Measurements from ENCODE around the gene RAB34.

Gene RAB34

DNA sequence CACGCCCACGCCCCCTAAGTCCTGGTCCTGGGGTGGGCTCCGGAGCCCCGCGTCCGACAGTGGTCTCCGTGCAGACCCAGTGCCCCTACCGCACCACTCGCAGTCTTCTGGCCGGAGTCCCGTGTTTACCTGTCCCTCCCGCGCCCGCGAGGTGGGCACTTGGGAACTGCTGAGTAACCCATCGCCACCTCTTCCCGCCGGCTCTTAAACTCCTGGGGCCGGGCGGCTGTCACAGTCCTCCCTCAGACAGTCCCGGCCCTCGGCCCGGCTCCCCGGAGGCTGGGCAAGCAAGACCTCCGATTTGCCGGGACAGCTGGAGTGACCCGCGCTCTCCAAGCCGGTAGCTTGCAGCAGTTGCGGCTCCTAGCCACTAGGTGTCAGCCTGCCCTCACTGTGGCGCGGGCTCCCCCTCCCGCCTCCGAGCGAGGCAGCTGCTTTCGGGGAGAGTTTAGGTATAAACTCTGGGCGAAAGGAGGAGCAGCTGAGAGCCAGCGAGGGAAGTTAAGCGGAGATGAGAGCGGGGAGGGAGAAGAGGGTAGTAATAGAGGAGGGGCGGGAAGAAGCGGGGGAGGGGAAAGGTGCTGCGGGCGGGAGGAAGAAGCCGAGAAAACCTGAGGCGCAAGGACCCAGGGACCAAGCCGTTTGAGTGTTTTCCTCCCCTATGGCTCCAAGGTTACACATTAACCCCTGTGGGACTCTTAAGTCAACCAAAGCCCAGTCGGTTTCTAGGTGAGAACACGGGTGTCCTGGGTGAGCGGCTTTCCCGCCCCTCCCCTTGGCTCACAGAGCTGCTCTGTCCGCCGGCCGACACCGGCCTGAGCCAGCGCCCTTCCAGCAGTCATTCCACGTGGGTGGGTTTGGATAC lies 9.2 kb upstream of the RAB34 start (continued):
- no peak for TF ChIP-seq ZNF585B (tag by site-specific recombination; IDR thresholded peaks at IDR 0.05)
- TF ChIP-seq, protein P1, sequence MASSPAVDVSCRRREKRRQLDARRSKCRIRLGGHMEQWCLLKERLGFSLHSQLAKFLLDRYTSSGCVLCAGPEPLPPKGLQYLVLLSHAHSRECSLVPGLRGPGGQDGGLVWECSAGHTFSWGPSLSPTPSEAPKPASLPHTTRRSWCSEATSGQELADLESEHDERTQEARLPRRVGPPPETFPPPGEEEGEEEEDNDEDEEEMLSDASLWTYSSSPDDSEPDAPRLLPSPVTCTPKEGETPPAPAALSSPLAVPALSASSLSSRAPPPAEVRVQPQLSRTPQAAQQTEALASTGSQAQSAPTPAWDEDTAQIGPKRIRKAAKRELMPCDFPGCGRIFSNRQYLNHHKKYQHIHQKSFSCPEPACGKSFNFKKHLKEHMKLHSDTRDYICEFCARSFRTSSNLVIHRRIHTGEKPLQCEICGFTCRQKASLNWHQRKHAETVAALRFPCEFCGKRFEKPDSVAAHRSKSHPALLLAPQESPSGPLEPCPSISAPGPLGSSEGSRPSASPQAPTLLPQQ (tag by site-specific recombination; IDR thresholded peaks at IDR 0.05), result peak; percentile 66; the same call in 1 of the 2 replicates
- TF ChIP-seq ZFP69B (tag by site-specific recombination; IDR thresholded peaks at IDR 0.05), result no peak
- TF ChIP-seq ZBTB21 (tag by site-specific recombination; IDR thresholded peaks at IDR 0.05), result no peak
- TF ChIP-seq, protein P2, sequence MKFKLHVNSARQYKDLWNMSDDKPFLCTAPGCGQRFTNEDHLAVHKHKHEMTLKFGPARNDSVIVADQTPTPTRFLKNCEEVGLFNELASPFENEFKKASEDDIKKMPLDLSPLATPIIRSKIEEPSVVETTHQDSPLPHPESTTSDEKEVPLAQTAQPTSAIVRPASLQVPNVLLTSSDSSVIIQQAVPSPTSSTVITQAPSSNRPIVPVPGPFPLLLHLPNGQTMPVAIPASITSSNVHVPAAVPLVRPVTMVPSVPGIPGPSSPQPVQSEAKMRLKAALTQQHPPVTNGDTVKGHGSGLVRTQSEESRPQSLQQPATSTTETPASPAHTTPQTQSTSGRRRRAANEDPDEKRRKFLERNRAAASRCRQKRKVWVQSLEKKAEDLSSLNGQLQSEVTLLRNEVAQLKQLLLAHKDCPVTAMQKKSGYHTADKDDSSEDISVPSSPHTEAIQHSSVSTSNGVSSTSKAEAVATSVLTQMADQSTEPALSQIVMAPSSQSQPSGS (tag by site-specific recombination; IDR thresholded peaks at IDR 0.05; ENCODE audit: low read depth), result no peak
- TF ChIP-seq, protein P3, sequence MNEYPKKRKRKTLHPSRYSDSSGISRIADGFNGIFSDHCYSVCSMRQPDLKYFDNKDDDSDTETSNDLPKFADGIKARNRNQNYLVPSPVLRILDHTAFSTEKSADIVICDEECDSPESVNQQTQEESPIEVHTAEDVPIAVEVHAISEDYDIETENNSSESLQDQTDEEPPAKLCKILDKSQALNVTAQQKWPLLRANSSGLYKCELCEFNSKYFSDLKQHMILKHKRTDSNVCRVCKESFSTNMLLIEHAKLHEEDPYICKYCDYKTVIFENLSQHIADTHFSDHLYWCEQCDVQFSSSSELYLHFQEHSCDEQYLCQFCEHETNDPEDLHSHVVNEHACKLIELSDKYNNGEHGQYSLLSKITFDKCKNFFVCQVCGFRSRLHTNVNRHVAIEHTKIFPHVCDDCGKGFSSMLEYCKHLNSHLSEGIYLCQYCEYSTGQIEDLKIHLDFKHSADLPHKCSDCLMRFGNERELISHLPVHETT (tag by site-specific recombination; IDR thresholded peaks at IDR 0.05), result no peak; the same call in 1 of the 2 replicates
- TF ChIP-seq ZNF549 (tag by site-specific recombination; IDR thresholded peaks at IDR 0.05), result no peak
- TF ChIP-seq ZEB2 (tag by site-specific recombination; IDR thresholded peaks at IDR 0.05), result peak; percentile 98
- peak; percentile 93 for TF ChIP-seq BCL11A (tag by site-specific recombination; IDR thresholded peaks at IDR 0.05; ENCODE audit: low read depth)
- TF ChIP-seq ZNF114 (tag by site-specific recombination; IDR thresholded peaks at IDR 0.05), result no peak
- TF ChIP-seq ZBTB7A (tag by site-specific recombination; IDR thresholded peaks at IDR 0.05; ENCODE audit: low read depth), result peak; percentile 94
- TF ChIP-seq ZNF2 (tag by site-specific recombination; IDR thresholded peaks at IDR 0.05), result 0 out of 2 replicates have a peak, but pooled peaks have one; percentile 31
- TF ChIP-seq, protein P4, sequence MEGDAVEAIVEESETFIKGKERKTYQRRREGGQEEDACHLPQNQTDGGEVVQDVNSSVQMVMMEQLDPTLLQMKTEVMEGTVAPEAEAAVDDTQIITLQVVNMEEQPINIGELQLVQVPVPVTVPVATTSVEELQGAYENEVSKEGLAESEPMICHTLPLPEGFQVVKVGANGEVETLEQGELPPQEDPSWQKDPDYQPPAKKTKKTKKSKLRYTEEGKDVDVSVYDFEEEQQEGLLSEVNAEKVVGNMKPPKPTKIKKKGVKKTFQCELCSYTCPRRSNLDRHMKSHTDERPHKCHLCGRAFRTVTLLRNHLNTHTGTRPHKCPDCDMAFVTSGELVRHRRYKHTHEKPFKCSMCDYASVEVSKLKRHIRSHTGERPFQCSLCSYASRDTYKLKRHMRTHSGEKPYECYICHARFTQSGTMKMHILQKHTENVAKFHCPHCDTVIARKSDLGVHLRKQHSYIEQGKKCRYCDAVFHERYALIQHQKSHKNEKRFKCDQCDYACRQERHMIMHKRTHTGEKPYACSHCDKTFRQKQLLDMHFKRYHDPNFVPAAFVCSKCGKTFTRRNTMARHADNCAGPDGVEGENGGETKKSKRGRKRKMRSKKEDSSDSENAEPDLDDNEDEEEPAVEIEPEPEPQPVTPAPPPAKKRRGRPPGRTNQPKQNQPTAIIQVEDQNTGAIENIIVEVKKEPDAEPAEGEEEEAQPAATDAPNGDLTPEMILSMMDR (tag by site-specific recombination; IDR thresholded peaks at IDR 0.05), result peak; percentile 100
- TF ChIP-seq WT1 (tag by site-specific recombination; IDR thresholded peaks at IDR 0.05), result peak; percentile 77
- no peak for TF ChIP-seq SCRT2 (tag by site-specific recombination; IDR thresholded peaks at IDR 0.05)
- TF ChIP-seq MEIS1 (CRISPR knock-in tag; IDR thresholded peaks at IDR 0.05; ENCODE audit: borderline replicate concordance), result no peak
- no peak for TF ChIP-seq ZNF155 (tag by site-specific recombination; IDR thresholded peaks at IDR 0.05)
- no peak for TF ChIP-seq ZNF354C (tag by site-specific recombination; IDR thresholded peaks at IDR 0.05; ENCODE audit: borderline replicate concordance, low read depth)
- TF ChIP-seq, protein P5, sequence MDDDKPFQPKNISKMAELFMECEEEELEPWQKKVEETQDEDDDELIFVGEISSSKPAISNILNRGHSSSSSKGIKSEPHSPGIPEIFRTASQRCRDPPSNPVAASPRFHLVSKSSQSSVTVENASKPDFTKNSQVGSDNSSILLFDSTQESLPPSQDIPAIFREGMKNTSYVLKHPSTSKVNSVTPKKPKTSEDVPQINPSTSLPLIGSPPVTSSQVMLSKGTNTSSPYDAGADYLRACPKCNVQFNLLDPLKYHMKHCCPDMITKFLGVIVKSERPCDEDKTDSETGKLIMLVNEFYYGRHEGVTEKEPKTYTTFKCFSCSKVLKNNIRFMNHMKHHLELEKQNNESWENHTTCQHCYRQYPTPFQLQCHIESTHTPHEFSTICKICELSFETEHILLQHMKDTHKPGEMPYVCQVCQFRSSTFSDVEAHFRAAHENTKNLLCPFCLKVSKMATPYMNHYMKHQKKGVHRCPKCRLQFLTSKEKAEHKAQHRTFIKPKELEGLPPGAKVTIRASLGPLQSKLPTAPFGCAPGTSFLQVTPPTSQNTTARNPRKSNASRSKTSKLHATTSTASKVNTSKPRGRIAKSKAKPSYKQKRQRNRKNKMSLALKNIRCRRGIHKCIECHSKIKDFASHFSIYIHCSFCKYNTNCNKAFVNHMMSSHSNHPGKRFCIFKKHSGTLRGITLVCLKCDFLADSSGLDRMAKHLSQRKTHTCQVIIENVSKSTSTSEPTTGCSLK (tag by site-specific recombination; IDR thresholded peaks at IDR 0.05), result no peak
- TF ChIP-seq ZNF785 (tag by site-specific recombination; IDR thresholded peaks at IDR 0.05), result no peak
- TF ChIP-seq GLI4 (tag by site-specific recombination; IDR thresholded peaks at IDR 0.05), result no peak
- TF ChIP-seq, protein P6, sequence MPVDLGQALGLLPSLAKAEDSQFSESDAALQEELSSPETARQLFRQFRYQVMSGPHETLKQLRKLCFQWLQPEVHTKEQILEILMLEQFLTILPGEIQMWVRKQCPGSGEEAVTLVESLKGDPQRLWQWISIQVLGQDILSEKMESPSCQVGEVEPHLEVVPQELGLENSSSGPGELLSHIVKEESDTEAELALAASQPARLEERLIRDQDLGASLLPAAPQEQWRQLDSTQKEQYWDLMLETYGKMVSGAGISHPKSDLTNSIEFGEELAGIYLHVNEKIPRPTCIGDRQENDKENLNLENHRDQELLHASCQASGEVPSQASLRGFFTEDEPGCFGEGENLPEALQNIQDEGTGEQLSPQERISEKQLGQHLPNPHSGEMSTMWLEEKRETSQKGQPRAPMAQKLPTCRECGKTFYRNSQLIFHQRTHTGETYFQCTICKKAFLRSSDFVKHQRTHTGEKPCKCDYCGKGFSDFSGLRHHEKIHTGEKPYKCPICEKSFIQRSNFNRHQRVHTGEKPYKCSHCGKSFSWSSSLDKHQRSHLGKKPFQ (tag by site-specific recombination; IDR thresholded peaks at IDR 0.05), result peak; percentile 86
- TF ChIP-seq ZNF768 (tag by site-specific recombination; IDR thresholded peaks at IDR 0.05), result no peak; the same call in 1 of the 2 replicates
- peak; percentile 93 for TF ChIP-seq ZNF341 (tag by site-specific recombination; IDR thresholded peaks at IDR 0.05; ENCODE audit: low read depth)
- no peak for TF ChIP-seq ZNF514 (tag by site-specific recombination; IDR thresholded peaks at IDR 0.05)
- TF ChIP-seq ZBTB1 (tag by site-specific recombination; IDR thresholded peaks at IDR 0.05), result 0 out of 2 replicates have a peak, but pooled peaks have one; percentile 36
- TF ChIP-seq, protein P7, sequence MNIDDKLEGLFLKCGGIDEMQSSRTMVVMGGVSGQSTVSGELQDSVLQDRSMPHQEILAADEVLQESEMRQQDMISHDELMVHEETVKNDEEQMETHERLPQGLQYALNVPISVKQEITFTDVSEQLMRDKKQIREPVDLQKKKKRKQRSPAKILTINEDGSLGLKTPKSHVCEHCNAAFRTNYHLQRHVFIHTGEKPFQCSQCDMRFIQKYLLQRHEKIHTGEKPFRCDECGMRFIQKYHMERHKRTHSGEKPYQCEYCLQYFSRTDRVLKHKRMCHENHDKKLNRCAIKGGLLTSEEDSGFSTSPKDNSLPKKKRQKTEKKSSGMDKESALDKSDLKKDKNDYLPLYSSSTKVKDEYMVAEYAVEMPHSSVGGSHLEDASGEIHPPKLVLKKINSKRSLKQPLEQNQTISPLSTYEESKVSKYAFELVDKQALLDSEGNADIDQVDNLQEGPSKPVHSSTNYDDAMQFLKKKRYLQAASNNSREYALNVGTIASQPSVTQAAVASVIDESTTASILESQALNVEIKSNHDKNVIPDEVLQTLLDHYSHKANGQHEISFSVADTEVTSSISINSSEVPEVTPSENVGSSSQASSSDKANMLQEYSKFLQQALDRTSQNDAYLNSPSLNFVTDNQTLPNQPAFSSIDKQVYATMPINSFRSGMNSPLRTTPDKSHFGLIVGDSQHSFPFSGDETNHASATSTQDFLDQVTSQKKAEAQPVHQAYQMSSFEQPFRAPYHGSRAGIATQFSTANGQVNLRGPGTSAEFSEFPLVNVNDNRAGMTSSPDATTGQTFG (tag by site-specific recombination; IDR thresholded peaks at IDR 0.05; ENCODE audit: borderline replicate concordance), result no peak

Data from HEK293 (cell line).